NCI-H1694 treated with DMSO at 0.1 percent for 48 hours (cell line): ENCODE results near the gene PMAIP1.
"Not testable (repeated sequence)": the region's sequence is repeated elsewhere in the genome, so short reads cannot be mapped to it uniquely, and the experiment has no call there.

Source experiments
- DNase-seq: peaks from one replicate; lab custom pipeline; 2025; lab: John Stamatoyannopoulos, UW

The PMAIP1 gene

DNA sequence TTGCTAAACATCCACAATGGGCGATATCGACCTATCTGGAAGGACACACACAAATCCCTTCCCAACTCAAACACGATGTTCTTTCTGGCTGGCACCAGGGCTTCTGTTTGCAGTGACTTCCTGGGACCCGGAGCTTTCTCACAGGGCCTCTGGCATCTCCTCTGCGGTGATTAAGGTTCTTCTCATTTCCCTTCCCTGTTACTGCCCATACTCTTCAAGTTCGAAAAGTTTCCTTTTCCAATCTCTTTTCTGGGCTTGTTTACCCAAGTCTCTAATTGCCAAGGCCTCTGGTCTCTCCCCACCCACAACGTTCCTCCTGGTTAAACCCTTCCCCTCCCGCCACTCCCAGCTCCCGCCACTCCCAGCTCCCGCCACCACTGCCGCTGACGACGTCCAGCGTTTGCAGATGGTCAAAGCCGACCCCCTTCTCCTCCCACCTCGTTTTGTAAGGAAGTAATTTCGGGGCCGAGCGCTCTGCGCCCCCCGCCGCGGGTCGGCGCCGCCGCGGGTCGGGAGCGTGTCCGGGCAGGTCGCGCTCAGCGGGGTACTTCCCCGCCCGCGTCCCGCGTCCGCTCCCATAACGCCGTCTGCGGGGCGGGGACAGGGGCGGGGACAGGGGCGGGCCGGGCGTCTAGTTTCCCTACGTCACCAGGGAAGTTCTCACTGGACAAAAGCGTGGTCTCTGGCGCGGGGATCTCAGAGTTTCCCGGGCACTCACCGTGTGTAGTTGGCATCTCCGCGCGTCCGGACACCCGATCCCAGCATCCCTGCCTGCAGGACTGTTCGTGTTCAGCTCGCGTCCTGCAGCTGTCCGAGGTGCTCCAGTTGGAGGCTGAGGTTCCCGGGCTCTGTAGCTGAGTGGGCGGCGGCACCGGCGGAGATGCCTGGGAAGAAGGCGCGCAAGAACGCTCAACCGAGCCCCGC is at the start of gene PMAIP1:
PMAIP1 (plus strand) TSS at position 699 of the 924 bp plus-strand sequence; CDS start at position 881, 182 bp downstream.
- peak; percentile 64 for DNase-seq

DNA sequence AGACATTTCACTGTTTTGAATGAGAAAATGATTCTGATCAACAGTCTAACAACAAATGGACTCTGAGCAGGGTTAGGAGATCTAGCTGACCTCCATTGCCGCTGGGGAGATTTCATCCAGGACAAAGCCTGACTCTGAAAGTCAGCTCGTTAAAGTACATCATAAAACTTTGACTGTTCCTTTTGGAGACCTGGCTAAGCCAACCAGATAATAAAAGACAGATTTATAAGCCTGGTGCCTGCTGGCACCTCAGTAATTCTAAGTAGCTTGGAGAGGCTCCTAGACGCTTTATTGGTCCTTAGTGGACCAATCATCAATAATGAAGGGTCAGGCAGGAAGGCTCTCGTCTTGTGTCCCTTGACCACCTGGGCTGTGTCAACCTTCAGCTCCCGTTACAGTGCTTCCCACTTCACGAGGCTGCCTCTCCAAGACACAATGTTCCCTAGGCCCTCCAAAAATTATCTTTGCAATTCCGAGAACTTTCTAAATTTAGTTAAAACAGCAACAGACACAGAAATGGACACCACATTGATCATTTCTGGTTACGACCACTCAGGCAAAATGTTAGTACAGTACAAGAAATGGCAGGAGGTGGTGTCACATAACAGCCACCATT is 47.9 kb upstream of the PMAIP1 start:
- DNase-seq = no peak

DNA sequence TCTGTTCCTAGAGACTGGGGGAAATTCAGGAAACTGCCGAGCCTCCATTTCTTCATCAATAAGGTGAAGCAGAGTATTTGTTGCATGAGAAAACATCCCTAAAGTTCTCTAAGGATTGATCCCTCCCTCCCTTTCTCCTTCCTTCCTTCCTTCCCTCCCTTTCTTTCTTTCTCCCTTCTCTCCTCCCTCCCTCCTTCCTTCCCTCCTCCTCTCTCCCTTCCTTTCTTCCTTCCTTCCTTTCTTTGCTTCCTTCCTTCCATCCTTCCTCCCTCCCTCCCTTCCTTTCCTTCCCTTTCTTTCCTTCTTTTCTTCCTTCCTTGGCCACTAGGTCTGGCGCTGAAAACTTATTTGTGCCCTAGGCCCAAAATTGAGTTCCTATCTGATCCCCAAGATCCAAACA is 47.2 kb upstream of the PMAIP1 start:
- no peak for DNase-seq

DNA sequence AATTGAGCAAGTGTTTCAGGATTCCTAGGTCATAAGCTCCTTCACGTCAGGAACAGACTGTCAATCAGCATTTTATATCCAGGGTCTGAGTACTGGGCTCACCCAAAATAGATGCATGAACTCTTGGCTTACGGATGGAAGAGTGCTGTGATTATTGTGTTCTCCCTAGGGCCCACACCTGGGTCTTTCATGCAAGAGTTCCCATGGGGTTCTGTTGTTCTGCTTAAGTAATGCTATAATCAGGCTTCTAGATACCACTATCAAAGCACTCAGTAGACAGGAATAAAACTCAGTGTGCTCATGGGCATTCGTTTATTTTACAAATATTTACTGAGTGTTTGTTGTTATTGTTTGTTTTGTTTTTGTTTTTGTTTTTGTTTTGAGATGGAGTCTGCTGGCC is 46.4 kb upstream of the PMAIP1 start:
- DNase-seq = no peak

DNA sequence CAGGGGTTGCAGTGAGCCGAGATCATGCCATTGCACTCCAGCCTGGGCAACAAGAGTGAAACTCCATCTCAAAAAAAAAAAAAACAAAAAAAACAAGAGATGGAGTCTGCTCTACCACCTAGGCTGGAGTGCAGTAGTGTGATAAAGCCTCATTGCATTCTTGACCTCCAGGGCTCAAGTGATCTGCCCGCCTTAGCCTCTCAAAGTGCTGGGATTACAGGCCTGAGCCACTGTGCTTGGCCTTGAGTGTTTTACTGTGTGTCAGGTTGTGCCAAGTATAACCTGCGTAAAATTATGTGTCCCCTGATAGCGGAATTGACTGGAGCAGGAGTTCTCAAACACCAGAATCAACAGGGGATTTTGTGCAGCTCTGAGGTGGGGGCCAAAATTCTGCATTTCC is 45.8 kb upstream of the PMAIP1 start:
- not testable (repeated sequence) for DNase-seq

DNA sequence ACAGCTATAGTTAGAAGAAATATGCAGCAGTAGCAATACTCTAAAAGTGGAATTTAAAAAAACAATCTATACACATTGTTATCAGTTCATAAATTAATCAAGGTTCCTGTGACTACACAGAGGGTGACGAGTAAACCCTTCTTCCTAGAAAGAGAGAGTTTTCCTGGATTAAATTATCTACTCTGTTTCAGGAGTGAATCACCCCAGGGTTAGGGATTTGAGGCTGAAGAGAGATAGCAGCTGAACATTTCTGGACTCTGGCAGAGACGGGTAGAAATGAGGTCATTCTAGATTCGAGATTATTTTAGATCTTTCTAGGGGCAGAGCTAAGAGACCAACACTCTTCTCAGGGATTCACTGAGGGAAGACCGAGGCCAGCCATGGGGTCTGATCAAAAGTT is 38.8 kb upstream of the PMAIP1 start:
- no peak for DNase-seq

DNA sequence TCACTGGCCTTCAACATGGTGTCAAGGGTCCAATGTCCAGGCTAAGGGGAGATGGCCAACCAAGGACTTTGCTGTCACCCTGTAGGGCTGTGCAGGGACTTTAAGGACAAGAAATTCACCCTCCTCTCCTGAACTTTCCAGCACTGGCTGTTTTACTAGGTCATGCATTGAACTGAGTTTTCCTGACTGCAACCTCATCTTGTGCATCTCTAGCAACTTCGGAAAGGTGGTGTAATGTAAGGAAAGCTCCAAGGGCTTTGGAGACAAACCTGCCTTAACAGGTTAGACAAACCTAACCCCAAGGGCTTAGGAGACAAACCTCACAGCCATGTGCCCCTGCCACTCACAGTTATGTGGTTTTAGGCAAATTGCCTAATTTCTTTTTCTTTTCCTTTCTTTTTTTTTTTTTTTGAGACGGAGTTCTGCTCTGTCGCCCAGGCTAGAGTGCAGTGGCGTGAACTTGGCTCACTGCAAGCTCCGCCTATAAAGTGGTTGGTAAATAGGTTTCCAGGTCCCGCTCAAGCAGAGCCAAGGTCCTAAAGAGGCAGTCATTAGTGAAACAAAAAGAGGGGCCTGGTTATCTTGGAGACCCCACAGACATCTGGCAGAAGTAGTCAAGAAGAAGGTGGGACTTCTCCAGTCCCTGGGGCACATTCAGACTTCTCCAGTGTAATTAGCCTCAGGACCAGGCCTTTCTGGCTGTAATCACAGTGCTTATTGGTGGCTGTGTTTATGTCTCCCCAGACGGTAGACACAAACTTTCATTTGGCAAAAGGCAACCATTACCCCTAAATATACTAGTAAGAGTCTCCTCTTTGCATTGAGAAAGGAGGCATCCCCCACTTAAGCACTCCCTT is 37.6 kb upstream of the PMAIP1 start:
- DNase-seq = no peak

DNA sequence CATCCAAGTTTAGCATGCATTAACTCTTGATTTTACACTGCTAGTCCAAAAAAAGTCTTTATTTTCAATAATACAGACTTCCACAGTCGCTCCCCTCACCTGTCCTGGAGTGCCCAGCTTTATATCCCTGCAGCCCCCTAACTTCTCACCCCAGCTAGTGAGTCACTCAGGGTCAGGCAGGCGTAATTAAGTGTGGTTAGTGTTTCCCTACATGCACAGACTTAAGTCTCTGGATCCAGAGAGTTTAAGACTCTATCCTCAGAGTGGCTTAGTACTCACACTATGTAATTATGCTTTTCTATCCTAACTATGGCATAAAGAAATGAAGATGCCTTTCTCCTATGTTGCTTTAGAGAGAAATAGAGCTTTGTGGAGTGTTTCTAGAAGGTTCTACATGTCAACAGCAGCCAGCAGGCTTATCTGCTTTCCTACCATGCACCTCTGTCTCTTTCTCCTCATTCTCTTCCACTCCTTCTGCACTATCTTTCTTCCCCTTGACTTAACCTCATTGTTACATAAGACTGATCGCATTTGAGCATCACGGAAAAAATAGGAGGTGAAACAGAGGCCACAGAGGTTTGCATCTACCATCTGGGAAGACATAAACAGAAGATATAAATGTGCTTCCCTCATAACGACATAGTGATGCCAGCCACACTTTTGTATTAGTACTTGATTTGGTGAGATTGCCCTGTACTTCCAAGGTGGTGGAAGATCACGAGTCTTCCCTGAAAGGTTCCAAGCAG is 34.4 kb upstream of the PMAIP1 start:
- no peak for DNase-seq

DNA sequence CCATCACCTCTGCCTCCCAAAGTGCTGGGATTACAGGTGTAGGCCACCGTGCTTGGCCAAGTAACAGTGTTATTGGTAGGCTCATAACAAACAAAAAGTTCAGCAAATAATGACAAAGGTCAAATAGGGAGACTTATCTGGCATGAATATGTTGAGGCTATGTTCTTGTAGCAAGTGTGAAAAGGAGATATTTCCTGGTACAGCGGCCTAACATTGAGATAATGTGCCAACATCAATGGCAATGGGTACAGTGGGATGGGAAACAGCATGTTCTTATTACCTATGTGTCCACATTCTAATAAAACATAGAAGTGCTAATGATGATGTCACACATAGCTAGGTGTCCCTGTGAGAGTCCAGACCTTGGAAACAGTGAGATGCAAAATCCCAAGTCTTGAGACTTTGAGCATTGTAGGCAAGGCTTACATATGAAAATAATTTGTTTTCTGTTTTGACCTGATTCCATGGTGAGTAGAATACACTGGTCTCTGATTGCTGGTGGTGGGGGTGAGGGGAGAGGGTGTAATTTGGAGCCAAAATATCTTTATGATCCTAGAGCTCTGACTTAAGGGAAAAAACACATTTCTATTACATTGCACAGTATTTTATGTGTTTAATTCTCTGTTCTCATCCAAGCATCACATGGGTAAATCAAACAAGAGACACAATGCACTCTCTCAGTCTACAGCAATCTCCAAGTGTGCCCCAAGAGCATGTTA is 33.1 kb upstream of the PMAIP1 start:
- DNase-seq = no peak

DNA sequence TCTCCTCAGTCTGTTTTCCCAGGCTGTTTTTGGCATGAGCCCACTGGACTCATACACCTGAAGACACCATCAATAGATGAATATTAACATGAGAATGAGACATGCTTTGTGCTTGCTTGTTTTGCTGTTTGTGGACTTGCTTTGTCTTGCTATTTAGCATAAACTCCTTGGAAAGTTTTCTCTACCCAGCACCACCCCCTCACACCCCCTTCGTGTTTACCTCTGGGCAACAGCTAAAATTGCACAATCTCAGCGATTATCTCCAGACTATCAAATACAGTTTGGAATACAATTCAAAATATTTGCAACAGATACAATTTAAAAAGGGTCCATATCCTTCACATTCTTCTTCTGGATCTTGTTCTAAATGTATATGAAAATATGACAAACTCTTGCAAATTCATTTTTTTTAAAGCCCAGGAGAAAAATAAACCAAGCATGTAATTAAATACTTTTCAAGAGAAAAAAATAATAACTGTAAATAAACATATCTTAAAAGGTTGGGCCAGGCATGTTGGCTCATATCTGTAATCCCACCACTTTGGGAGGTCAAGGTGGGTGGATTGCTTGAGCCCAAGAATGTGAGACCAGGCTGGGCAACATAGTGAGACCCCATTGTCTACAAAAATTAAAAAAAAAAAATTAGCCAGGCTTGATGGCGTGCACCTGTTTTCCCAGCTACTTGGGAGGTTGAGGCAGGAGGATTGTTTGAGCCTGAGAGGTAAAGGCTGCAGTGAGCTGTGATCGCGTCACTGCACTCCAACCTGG is 32.3 kb upstream of the PMAIP1 start:
- DNase-seq = no peak

DNA sequence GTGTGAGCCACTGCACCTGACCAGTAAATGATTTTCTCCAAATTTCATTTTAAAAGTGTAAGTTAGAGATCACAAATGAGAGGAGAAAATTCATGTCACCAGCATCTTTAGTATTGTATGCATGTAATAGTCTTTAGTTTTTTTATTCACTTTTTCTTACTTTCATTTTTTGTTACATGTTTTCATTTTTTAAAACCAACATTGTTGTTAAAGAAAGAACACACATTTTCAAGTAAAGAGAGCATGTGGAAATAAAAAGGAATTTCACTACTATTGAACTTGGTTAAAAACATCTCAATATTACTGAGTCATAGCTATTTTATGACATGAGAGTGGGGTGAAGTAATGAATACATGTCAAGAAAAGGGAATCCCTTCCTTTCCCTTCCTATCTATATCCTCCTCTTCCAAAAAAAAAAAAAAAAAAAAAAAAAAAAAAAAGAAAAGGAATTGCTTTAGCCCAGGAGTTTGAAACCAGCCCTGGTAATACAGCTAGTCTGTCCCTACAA is 29.1 kb upstream of the PMAIP1 start:
- no peak for DNase-seq

DNA sequence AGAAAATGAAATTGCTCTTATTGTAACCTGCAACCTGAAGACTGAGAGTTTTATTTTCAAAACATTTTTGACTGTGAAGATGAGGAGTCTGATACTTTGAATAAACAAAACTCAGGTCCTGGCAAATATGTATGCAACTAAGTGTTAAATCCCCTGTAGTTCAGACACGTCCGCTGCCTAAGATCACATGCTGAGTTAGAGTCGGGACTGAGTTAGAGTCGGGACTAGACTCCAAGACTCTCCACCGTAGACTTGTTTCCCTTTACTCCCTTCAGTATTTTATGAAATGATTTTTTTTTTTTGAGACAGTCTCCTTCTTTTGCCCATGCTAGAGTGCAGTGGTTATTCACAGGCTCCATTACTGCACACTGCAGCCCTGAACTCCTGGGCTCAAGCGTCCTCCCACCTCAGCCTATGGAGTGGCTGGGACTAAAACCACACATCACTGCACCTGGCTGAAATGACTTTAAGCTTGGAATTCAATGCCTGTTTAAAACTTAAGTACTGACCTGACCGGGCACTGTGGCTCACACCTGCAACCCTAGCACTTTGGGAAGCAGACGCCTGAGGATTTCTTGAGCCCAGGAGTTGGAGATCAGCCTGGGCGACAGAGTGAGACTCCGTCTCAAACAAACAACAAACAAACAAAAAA is 28.0 kb upstream of the PMAIP1 start:
- DNase-seq = no peak

DNA sequence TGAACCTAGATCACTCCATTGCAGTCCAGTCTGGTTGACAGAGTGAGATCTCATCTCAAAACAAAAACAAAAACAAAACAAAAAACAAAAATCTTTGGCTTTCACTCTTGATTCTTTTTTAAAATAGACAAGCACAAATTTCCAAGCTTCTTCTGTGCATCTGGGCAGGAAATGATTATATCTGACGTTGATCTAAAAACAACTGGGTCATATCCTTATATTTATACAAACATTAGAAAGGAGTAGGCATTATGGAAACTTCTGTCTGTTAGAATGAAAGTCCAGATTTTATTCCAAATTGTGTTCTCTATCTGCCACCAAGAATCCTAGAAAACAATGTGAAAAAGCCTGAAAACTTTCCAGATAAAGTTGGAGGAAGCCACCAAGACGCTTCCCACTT is 26.2 kb upstream of the PMAIP1 start:
- DNase-seq = no peak

DNA sequence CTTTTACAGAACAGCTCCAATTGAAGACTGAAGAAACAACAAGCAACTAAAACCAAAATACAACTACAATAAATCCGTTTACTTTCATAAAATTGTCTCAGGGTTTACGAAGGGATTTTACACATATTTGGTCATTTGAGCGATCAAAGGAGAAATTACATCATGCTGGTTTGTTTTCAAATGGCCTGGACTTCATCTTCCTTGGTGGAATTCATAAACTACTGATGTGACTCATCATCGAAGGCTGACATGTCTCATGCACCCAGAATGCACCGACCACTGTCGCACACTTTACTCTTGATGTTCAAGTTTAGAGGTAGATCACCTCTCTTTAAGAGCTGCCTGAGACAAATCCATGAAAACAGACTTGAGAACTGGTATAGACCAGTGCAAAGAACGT is 25.6 kb upstream of the PMAIP1 start:
- DNase-seq = no peak

DNA sequence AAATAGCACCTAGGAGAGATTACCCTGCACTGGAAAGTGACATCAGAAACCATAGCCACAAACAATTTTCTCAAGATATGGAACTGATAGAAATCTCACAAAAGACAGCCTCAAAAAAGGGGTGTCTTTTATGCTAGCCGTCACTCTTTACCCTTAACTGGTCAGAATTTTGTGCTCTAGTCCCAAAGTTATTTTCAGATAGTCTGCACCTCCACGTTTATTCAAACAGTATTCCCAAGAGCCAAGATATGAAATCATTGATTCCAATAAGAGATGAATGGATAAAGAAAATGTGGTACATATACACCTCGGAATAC is 23.5 kb upstream of the PMAIP1 start:
- DNase-seq = no peak

DNA sequence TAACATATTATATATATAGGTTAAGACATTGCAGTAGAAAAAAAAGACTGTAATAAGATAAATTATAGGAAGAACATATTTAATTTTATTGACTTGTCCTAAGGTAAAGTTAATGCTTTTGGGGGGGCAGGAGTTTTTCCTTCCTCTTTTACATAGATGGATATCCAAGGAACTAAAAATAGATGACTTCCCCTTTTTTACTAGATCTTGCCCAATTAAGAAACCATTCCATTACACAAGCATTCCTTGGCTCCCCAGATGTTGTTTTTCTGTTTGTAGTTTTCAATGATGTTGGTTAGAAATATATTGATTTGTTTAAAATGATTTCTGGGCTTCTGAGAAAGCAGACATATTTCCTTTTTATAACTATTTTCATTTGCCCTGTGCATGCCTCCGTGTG is 22.4 kb upstream of the PMAIP1 start:
- no peak for DNase-seq

DNA sequence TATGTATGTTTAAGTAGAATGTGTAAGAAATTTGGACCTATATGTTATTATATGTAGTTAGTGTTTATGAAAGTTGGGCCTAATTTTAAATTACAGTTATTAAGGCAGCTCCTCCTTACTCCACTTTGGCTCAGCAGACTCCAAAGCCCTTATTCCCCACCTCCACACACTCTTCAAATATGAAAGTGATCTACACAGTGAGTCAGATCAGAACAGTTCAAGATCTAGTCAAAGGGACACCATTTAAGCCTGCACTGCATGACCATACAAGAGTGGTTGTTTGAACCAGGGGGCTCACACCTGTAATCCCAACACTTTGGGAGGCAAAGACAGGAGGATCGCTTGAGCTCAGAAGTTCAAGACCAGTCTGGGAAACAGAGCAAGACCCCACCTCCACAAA is 21.2 kb upstream of the PMAIP1 start:
- no peak for DNase-seq

DNA sequence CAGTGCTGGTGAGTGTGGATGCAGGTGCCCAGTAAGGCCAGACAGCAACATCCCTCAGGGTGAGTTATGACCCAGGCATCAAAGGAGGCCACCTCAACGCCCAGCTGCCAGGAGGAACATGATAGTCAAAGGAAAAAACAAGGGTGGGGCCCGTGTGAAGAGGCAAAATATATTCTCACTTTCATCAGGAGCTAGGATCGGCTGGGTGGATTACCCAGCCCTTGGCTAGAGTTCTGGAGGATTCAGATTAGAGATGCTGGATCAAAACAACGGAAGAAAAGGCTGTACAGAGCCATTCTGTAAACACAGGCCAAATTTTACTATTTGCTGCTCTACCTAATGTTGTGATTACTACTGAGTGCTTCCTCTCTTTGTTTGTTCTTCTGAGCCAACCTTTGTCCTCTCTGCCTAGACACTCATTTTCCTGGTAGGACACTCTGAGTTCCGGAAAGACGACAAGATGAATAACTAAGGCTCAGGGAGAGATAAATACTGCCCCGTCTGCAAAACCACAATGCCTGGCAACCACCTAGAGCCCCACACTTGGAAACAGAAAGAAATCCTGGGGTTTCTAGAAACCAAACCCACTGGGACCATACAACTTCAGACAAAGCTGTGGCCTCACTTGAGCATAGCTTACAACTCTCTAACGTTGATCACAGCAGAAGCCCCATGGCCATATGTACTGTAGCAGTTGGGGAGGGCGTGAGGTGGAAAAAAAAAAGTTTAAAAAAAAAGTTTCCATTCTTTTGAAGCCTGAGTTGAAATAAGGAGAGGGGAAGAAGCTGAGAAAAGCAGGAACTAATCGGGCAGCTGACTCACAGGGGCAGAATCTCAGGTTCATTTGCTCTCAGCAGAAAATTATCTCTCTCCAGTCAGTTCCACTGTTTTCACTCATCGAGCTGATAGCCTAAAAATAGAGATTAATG is 17.8 kb upstream of the PMAIP1 start:
- no peak for DNase-seq

DNA sequence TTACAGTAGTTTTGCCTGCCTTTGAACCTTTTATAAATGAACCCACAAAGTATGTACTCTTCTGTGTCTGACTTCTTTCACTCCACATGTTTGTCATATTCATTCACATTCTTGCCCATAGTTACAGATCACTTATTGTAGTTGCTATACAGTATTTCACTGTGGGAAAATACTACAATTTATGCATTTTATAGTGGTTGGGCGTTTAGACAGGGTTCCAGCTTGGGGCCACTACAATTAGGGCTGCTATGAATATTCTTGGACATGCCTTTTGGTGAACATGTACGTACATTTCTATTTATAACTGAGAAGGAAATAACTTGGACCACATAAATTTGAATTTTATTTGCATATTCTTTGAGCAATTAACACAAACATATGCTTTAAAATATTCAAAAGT is 15.4 kb upstream of the PMAIP1 start:
- no peak for DNase-seq
